HL-60 (cell line): ENCODE results near the gene FCHO2.
"Not testable (repeated sequence)": the region's sequence is repeated elsewhere in the genome, so short reads cannot be mapped to it uniquely, and the experiment has no call there.

Source experiments
- DNase-seq, 2 experiments: peaks; one replicate each; pipeline ENCODE4 v3.0.0-alpha.2; 2010 to 2020; ENCODE audit warnings: low read depth in 1 of 2, low spot score in 1 of 2
- H3K27ac ChIP-seq: fragments of 250-450 bp; sonication (Bioruptor Pico); replicated peaks from 2 replicates; pipeline ENCODE4 v1.5.1; 2020; ENCODE audit warnings: mild to moderate bottlenecking, moderate library complexity
- H3K27me3 ChIP-seq: fragments of 250-450 bp; sonication (Bioruptor Pico); 2 replicates; pipeline ENCODE4 v1.5.1; 2021; ENCODE audit warnings: mild to moderate bottlenecking, moderate library complexity; ENCODE audit not compliant: insufficient read depth, poor library complexity, severe bottlenecking
- H3K4me3 ChIP-seq: replicated peaks from 2 replicates; pipeline ENCODE4 v1.5.1; 2011; ENCODE audit warnings: mild to moderate bottlenecking, control low read depth, low read length; ENCODE audit not compliant: insufficient read depth
- GABPA ChIP-seq: IDR thresholded peaks from 2 replicates; pipeline ENCODE4 v1.6.1; 2012; ENCODE audit warnings: low read depth
- POLR2AphosphoS5 ChIP-seq: IDR thresholded peaks from 2 replicates; pipeline ENCODE4 v1.6.1; 2012; ENCODE audit warnings: low read depth
- SPI1 ChIP-seq: IDR thresholded peaks from 2 replicates; pipeline ENCODE4 v1.6.1; 2012; ENCODE audit warnings: low read depth, mild to moderate bottlenecking, borderline replicate concordance
- TF ChIP-seq, protein P1 (sequence below): IDR thresholded peaks from one replicate; pipeline ENCODE4 v1.5.1; 2011; ENCODE audit warnings: low read length, control low read depth, inconsistent platforms; ENCODE audit not compliant: insufficient read depth
- TF ChIP-seq, protein P2 (sequence below): IDR thresholded peaks from 2 replicates; pipeline ENCODE4 v1.6.1; 2012; ENCODE audit warnings: low read depth; ENCODE audit not compliant: insufficient replicate concordance

Gene FCHO2

DNA sequence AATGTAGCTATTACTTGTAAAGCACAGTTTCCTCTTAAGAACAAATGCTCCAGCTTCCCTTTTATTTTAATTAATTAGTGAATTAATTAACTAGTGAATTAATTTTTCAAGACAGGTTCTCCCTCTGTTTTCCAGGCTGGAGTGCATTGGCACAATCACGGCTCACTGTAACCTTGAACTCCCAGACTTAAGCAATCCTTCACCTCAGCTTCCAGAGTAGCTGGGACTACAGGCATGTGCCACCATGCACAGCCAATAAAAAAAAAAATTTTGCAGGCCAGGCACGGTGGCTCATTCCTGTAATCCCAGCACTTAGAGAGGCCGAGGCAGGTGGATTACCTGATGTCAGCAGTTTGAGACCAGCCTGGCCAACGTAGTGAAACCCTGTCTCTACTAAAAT, 44.1 kb downstream of the FCHO2 start:
- H3K27ac ChIP-seq, result no peak overlapping the region
- TF ChIP-seq POLR2AphosphoS5, result no peak
- TF ChIP-seq, protein P1, sequence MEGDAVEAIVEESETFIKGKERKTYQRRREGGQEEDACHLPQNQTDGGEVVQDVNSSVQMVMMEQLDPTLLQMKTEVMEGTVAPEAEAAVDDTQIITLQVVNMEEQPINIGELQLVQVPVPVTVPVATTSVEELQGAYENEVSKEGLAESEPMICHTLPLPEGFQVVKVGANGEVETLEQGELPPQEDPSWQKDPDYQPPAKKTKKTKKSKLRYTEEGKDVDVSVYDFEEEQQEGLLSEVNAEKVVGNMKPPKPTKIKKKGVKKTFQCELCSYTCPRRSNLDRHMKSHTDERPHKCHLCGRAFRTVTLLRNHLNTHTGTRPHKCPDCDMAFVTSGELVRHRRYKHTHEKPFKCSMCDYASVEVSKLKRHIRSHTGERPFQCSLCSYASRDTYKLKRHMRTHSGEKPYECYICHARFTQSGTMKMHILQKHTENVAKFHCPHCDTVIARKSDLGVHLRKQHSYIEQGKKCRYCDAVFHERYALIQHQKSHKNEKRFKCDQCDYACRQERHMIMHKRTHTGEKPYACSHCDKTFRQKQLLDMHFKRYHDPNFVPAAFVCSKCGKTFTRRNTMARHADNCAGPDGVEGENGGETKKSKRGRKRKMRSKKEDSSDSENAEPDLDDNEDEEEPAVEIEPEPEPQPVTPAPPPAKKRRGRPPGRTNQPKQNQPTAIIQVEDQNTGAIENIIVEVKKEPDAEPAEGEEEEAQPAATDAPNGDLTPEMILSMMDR, result no peak
- no peak for TF ChIP-seq SPI1
- TF ChIP-seq, protein P2, sequence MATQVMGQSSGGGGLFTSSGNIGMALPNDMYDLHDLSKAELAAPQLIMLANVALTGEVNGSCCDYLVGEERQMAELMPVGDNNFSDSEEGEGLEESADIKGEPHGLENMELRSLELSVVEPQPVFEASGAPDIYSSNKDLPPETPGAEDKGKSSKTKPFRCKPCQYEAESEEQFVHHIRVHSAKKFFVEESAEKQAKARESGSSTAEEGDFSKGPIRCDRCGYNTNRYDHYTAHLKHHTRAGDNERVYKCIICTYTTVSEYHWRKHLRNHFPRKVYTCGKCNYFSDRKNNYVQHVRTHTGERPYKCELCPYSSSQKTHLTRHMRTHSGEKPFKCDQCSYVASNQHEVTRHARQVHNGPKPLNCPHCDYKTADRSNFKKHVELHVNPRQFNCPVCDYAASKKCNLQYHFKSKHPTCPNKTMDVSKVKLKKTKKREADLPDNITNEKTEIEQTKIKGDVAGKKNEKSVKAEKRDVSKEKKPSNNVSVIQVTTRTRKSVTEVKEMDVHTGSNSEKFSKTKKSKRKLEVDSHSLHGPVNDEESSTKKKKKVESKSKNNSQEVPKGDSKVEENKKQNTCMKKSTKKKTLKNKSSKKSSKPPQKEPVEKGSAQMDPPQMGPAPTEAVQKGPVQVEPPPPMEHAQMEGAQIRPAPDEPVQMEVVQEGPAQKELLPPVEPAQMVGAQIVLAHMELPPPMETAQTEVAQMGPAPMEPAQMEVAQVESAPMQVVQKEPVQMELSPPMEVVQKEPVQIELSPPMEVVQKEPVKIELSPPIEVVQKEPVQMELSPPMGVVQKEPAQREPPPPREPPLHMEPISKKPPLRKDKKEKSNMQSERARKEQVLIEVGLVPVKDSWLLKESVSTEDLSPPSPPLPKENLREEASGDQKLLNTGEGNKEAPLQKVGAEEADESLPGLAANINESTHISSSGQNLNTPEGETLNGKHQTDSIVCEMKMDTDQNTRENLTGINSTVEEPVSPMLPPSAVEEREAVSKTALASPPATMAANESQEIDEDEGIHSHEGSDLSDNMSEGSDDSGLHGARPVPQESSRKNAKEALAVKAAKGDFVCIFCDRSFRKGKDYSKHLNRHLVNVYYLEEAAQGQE, result no peak
- TF ChIP-seq GABPA, result no peak
- H3K27me3 ChIP-seq, result no peaks in the 10 kb centered on the region
- H3K4me3 ChIP-seq, result no peak overlapping the region
- no peak for DNase-seq

DNA sequence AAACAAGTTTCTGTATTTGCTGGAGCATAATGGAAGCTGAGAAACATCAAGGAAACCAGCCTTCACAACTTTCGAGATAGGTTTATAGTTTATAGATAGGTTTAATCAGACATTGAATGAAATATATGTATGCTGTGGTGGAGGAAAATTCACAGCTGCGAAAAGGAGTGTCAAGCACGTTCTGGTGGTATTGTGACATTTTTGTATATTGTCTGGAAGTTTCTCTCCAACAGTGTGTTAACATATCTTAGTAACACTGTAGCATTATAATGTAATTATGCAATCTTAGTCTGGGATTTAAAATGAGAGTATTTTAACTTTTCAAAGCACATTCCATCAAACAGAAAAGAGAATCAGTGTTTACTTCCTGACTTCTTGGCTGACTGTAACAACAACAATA, 50.0 kb downstream of the FCHO2 start:
- TF ChIP-seq GABPA (no peak), SPI1 (no peak)
- no peak for DNase-seq
- Histone ChIP-seq H3K4me3 (no peak overlapping the region), H3K27me3 (no peaks in the 10 kb centered on the region), H3K27ac (no peak overlapping the region)

DNA sequence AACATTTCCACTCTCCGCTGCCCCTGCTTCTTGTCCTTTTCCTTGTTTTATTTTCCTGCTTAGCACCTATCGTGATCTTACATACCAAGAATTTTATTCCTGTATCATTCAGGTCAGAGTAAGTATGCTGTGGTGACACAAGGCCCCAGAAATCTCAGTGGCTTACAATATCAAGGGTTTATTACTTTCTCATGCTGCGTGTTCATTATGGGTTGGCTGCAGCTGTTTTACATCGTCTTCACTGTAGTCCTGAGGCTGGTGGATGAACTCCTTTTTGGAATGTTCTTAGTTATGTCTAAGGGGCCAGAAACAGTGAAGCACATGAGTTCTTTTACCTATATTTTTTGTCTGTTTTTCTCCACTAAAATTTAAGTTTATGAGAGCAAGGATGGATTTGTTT, 51.2 kb downstream of the FCHO2 start:
- no peak for DNase-seq
- Histone ChIP-seq H3K4me3 (no peak overlapping the region), H3K27ac (no peak overlapping the region), H3K27me3 (no peaks in the 10 kb centered on the region)
- TF ChIP-seq, protein P2, result no peak
- TF ChIP-seq, protein P1, result no peak
- TF ChIP-seq GABPA, result no peak
- no peak for TF ChIP-seq POLR2AphosphoS5
- TF ChIP-seq SPI1, result no peak

DNA sequence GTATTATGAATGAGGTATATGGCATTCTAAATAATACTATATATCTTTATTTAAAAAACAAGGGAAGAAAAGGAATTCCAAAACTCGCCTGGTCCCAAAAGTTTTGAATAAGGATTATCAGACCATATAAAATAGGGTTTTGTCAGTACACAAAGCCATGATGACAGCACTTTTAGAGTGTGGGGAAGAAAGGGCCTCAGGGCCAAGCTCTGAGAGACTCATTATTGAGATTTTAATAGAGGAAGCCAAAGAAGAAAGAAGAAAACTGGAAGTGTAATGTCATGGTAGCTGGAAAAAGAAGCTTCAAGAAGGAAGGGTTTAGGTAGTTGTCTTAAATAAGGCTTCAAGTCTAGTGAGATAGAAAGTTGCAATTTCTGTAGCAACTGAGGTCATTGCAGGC, 53.0 kb downstream of the FCHO2 start:
- Histone ChIP-seq H3K4me3 (no peak overlapping the region), H3K27ac (no peak overlapping the region), H3K27me3 (no peaks in the 10 kb centered on the region)
- no peak for TF ChIP-seq GABPA
- TF ChIP-seq SPI1, result no peak
- TF ChIP-seq POLR2AphosphoS5, result no peak
- TF ChIP-seq, protein P2, result no peak
- TF ChIP-seq, protein P1, result no peak
- no peak for DNase-seq

DNA sequence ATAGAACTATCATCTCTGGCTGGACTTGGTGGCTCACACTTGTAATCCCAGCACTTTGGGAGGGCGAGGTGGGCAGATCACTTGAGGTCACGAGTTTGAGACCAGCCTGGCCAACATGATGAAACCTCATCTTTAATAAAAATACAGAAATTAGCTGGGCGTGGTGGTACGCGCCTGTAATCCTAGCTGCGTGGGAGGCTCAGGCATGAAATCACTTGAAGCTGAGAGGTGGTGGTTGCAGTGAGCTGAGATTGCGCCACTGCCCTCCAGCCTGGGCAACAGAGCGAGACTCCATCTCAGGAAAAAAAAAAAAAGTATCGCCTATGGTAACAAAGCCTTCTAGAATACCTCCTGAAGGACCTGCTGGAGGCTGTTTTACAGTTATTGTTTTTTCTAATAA, 55.8 kb downstream of the FCHO2 start:
- H3K4me3 ChIP-seq, H3K27me3 ChIP-seq, DNase-seq, H3K27ac ChIP-seq: not testable (repeated sequence)
